ENCODE results near the gene VSIG10L2. TPM values are rescaled to one million over a fixed set of nuclear protein-coding genes. Genes with fewer than 3 reads are reported as not detected.
A peak's percentile ranks its signal among the peaks of the same experiment; 100 is the strongest.

Gene VSIG10L2
- total RNA-seq, 2 experiments from 2014 or later, result not detected

DNA sequence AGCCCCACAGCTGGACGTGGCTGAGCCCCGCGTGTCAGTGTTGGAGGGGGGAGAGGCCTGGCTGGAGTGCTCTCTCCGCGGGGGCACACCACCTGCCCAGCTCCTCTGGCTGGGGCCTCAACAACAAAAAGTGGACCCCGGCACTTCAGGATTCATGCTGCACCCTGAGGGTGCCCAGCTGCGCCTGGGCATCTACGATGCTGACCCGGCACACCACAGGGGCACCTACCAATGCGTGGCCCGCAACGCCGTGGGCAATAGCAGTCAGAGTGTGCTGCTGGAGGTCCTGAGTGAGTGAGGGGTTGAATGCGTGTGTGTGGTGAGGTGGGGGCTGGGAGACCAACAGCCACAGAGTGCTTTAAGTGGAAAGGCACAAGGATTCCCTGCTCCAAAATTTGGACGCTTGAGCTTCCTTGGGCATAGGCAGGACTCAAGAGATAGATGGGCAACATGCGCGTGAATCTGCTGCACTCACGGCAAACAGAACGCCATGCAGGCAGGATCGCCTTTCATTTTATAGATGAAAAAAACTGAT lies 7.6 kb downstream of the VSIG10L2 start:
- POLR2A ChIA-PET, result no interaction called here
- H3K9me3 Mint-ChIP-seq, result no peaks in the 10 kb centered on the region
- DNase-seq, result no peak
- CTCF ChIA-PET, result interaction anchor here (1.1 kb wide), 1 partner anchor 30 kb away, joined by 3 read pairs; no protein-coding TSS in a partner anchor
- H3K4me3 Mint-ChIP-seq, result no peak overlapping the region
- no peak overlapping the region for H3K27ac Mint-ChIP-seq
- H3K36me3 Mint-ChIP-seq (ENCODE audit: low read depth), result no peaks in the 10 kb centered on the region
- peaks cover 5% of the 10 kb centered on the region for H3K4me1 Mint-ChIP-seq
- no peaks in the 10 kb centered on the region for H3K27me3 Mint-ChIP-seq

DNA sequence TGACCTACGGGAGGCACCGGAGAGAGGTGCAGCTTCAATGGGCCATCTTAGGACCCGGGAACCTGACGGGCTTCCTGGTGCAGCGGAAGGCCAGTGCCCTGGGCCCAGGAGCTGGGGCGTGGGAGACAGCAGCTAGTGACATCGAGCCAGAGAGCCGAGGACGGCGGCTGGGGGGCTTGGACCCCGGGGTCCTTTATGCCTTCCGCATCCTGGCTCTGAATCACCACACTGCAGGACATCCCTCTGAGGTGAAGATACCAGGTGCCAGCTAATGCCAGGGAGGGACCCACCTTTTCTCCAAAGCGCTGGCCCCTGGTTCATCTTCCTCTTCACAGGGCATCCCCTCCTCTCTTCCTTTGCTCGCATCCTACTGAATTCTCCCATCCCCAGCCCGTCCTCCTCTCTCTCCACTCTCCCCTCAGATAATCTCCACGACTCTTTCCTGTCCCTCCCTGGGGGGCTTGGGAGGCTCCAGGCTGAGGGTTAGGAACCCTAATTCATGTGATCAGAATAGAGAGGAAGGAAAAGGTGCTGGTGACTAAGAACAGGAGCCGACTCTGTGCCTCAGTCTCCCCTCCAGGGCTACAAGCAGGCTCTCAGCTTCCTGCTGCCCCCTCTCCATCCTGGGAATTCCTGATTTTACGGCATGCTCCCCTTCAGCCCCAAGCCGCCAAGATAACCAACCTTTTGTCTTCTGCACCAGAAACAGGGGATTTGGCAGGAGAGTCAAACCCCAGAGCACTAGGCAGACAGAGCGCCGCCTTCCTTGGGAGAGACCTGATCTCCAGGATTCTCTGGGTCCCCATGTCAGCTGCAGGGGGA lies 8.5 kb downstream of the VSIG10L2 start:
- H3K4me3 Mint-ChIP-seq, result no peak overlapping the region
- no peak for DNase-seq
- POLR2A ChIA-PET, result no interaction called here
- H3K27me3 Mint-ChIP-seq, result no peaks in the 10 kb centered on the region
- no peaks in the 10 kb centered on the region for H3K36me3 Mint-ChIP-seq (ENCODE audit: low read depth)
- no peaks in the 10 kb centered on the region for H3K9me3 Mint-ChIP-seq
- no peak overlapping the region for H3K27ac Mint-ChIP-seq
- CTCF ChIA-PET, result interaction anchor here (1.1 kb wide), 1 partner anchor 31 kb away, joined by 3 read pairs; no protein-coding TSS in a partner anchor
- H3K4me1 Mint-ChIP-seq, result peaks cover 5% of the 10 kb centered on the region

DNA sequence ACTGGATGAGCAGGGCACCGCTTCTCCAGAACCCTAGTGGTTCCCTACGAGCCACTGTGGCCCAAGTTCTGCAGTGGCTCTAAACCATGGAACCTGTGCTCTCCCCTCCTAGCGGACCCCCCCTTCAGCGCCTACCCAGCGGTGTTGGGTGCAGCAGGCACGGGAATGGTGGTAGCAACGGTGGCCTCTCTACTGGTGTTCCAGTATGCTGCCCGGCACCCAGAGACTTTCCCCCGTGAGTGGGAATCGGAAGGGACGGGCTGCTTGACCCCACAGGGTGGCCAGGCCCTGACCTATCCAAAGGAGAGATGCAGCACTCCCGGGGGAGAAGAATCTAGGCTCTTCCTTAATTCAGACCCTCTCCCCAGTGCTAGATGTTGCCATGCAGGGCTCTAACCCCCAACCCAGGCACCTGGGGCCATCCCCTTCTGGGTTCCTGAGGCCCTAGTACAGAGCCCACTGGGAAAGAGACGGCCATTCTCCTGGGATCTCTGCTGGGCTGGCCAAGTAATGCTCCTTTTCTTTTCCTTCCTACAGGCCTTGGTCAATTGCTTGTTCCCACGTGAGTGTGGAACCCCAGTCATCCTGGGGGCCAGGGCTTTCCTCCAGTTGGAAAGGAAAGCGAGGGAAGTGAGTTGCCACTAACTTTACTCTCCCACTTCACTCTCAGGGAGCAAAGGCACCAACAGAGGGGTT lies 9.2 kb downstream of the VSIG10L2 start:
- no peak for DNase-seq
- no peak overlapping the region for H3K4me3 Mint-ChIP-seq
- no peaks in the 10 kb centered on the region for H3K27me3 Mint-ChIP-seq
- H3K9me3 Mint-ChIP-seq, result no peaks in the 10 kb centered on the region
- POLR2A ChIA-PET, result no interaction called here
- H3K4me1 Mint-ChIP-seq, result peaks cover 5% of the 10 kb centered on the region
- CTCF ChIA-PET, result no interaction called here
- H3K27ac Mint-ChIP-seq, result no peak overlapping the region
- no peaks in the 10 kb centered on the region for H3K36me3 Mint-ChIP-seq (ENCODE audit: low read depth)

DNA sequence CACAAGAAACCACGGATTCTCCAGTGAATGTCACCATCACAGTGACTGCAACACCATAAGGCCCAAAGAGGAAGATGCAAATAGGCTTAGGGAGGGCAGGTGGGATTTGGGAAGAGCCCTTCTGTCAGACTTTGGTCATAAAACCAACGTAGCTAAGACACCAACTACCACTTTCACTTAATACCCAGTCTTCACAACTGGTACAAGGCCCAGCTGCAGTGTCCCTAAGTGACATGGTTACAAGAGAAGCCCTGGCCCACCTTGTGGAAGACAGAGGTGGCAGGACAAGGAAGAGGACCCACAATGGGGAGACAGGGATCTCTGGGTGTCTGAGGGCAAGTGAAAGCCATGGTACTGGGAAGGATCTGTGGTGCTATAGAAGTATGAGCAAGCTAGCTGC lies 10.0 kb downstream of the VSIG10L2 start:
- CTCF ChIA-PET, result no interaction called here
- no peaks in the 10 kb centered on the region for H3K9me3 Mint-ChIP-seq

DNA sequence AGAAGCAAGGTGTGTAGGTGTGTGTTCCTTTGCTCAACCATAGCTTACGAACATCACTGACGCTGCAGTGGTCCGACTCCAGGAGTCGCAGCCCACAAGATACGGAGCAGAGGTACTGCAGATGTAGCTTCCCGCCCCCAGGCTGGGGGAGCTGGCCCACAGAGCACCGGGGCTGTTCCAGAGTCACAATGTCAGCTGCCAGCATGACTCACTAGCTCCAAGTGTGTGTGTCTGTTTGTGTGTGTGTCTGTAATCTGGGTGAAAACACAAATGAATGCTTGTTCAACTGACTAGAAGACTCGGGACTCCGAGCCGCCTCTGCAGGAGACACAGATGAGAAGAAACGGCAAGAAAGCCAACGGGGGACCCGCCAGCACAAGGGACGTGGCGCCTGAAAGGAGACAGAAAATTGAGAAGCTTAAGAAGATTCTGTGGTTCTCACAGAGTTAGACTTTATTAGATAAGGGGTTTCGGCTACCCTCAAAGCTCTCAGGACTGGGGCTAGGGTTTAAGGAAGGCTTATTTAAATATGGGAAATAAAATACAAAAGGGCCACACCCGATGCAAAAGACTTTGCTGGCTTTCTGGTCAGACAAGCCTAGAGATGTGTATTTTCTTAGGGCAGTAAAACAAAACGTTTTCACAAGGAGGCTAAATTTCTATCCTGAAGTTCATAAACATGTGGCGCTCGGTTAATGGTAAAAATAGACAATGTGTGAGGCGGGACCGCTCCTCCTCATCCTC lies 10.7 kb downstream of the VSIG10L2 start:
- Mint-ChIP-seq H3K27me3 (no peaks in the 10 kb centered on the region), H3K4me3 (no peak overlapping the region), H3K36me3 (ENCODE audit: low read depth) (no peaks in the 10 kb centered on the region), H3K27ac (no peak overlapping the region), H3K9me3 (no peaks in the 10 kb centered on the region), H3K4me1 (peaks cover 5% of the 10 kb centered on the region)
- ChIA-PET CTCF (interaction anchor here (0.6 kb wide), 1 partner anchor 30 kb away, joined by 3 read pairs; no protein-coding TSS in a partner anchor), POLR2A (no interaction called here)
- DNase-seq, result no peak

More for the DNA sequence above, 10.0 kb downstream of the VSIG10L2 start:
- no peak for DNase-seq
- Mint-ChIP-seq H3K4me1 (peaks cover 5% of the 10 kb centered on the region), H3K27ac (no peak overlapping the region), H3K4me3 (no peak overlapping the region), H3K27me3 (no peaks in the 10 kb centered on the region), H3K36me3 (ENCODE audit: low read depth) (no peaks in the 10 kb centered on the region)
- POLR2A ChIA-PET, result no interaction called here

DNA sequence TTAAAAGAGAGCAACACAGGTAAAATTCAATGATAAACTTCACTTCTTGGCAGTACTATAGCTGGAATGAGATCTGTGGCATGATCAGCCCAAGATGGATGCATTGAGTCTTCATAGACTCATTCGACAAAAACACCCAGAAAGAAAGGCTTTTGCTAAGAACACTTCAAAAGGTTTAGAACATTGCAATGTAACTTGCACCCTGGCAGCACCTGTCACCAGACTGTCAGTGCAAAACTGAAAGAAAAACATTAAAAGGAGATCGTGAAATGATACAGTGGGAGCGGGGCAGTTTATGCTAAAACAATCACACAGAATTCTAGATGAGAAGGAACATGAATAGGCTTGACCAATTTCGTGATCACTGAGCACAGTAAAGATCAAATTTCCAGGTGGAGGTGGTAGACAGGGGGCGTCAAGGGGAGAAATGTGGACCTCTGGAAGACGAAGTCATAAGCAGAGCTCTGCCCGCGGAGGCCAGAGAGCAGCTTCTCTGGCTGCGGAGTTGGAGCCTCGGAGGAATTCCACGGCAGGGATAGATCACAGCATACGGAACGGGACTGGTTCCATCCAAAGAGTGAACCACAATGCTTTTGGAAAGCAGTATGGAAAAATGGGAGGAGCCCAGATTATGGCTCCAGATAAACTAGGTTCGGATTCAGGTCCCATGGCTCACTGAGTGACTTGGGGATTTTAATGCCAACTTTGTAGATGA lies 11.9 kb downstream of the VSIG10L2 start:
- Mint-ChIP-seq H3K27me3 (no peaks in the 10 kb centered on the region), H3K36me3 (ENCODE audit: low read depth) (no peaks in the 10 kb centered on the region), H3K4me1 (peaks cover 5% of the 10 kb centered on the region), H3K9me3 (peaks cover 6% of the 10 kb centered on the region), H3K4me3 (peak overlapping the region; percentile 30), H3K27ac (no peak overlapping the region)
- ChIA-PET CTCF (no interaction called here), POLR2A (no interaction called here)
- DNase-seq, result no peak

DNA sequence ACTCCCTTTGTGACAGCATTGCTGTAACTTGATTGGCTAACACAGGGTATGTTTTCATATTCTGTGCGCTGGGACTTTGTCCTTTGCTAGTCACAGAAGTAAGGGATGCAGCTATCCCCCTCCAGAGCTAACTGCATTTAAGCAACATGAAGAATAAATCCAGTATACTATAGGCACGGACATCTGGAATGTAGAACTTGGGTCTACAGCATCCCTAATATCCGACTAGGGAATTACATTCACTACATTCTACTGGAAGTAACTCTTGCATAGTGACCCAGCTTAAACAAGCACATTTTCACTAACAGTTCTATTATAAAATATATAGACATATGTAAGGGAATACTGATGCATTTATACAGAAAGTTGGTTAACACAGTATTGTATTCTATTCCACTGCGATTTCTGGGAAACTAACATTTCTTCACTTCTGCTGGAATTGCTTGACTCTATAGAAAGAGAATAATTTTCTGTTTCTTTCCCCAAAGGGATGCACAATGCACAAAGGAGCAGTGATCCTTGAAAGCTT lies 13.1 kb downstream of the VSIG10L2 start:
- no peaks in the 10 kb centered on the region for H3K36me3 Mint-ChIP-seq (ENCODE audit: low read depth)
- peaks cover 16% of the 10 kb centered on the region for H3K9me3 Mint-ChIP-seq
- ChIA-PET POLR2A (no interaction called here), CTCF (no interaction called here)
- no peaks in the 10 kb centered on the region for H3K27me3 Mint-ChIP-seq
- H3K4me1 Mint-ChIP-seq, result peaks cover 5% of the 10 kb centered on the region
- no peak overlapping the region for H3K4me3 Mint-ChIP-seq
- DNase-seq, result no peak
- H3K27ac Mint-ChIP-seq, result no peak overlapping the region

DNA sequence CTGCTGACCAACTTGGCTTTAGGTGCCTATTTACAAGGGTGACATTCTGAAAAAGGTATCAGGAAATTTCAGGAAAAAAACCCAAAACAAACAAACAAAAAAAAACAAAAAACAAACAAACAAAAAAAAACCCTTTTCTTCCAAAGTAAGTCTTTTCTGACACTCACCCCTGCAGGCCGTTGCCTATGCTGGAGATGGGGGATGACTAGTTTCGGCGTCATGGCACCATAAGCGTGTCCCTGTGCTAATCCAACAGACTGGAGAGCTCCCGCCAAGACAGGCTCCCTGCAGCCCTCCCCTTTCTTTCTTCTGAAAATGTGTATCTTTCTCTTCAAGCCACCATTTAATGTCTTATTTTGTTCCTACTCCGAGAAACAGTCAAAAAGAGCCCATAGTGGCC lies 13.7 kb downstream of the VSIG10L2 start:
- ChIA-PET CTCF (no interaction called here), POLR2A (no interaction called here)
- H3K27ac Mint-ChIP-seq, result no peak overlapping the region
- no peak overlapping the region for H3K4me3 Mint-ChIP-seq
- peaks cover 16% of the 10 kb centered on the region for H3K9me3 Mint-ChIP-seq
- peaks cover 5% of the 10 kb centered on the region for H3K4me1 Mint-ChIP-seq
- DNase-seq, result no peak
- no peaks in the 10 kb centered on the region for H3K27me3 Mint-ChIP-seq
- H3K36me3 Mint-ChIP-seq (ENCODE audit: low read depth), result no peaks in the 10 kb centered on the region

DNA sequence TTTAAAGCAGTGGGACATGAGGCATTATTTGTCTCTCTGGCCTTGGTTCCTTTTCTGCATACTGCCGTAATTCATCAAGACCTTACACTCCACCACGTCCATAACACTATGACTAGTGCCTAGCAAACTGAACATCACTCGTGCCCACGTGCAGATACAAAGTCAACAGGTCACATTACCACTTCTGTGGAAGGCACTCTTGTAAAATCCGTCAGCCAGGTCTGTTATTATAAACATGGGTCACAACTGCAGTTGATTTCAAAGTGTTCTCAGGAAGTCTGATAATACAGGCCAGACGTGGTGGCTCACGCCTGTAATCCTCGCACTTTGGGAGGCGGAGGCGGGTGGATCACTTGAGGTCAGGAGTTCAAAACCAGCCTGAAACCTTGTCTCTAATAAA lies 14.1 kb downstream of the VSIG10L2 start:
- ChIA-PET POLR2A (no interaction called here), CTCF (no interaction called here)
- Mint-ChIP-seq H3K36me3 (ENCODE audit: low read depth) (no peaks in the 10 kb centered on the region), H3K27me3 (no peaks in the 10 kb centered on the region), H3K27ac (no peak overlapping the region), H3K4me1 (peaks cover 5% of the 10 kb centered on the region), H3K9me3 (peaks cover 16% of the 10 kb centered on the region), H3K4me3 (no peak overlapping the region)
- DNase-seq, result no peak

DNA sequence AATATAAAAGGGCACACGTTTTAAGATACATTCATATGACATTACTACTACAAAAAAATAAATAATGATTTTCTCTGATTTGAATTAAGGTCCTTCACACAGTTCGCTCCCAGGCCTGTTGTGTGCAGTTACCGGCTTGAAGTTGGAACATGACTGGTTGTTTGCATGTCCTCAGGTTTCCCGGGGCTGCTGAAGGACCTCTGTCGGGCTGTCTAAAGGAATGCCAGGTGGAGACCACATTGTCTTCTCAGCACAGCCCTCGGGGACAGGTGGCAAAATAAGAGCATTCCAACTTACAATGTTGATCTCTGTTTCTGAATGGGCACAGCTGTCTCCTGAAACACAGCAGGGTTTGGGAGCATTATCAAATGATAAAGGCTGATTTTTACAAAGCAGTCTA lies 14.9 kb downstream of the VSIG10L2 start:
- ChIA-PET CTCF (no interaction called here), POLR2A (no interaction called here)
- Mint-ChIP-seq H3K9me3 (peaks cover 16% of the 10 kb centered on the region), H3K27ac (no peak overlapping the region), H3K4me1 (peaks cover 5% of the 10 kb centered on the region), H3K27me3 (no peaks in the 10 kb centered on the region), H3K4me3 (no peak overlapping the region), H3K36me3 (ENCODE audit: low read depth) (no peaks in the 10 kb centered on the region)
- DNase-seq, result no peak

DNA sequence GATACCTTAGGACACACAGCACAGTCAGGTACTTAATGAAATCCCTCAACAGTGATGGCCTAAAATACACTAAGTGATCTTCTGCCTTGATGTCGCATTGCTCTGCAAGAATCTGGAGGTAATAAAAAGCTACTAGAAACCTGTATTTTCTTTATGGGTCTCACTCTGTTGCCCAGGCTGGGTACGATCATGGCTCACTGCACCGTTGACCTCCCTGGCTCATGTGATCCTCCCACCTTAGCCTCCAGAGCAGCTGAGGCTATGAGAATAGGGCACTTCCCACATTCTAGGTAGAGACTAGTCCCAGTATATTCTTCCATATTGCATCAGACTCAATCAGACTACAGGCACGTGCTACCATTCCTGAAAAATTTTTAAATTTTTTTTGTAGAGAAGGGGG lies 21.7 kb downstream of the VSIG10L2 start:
- Mint-ChIP-seq H3K36me3 (ENCODE audit: low read depth) (no peaks in the 10 kb centered on the region), H3K27ac (no peak overlapping the region), H3K27me3 (peaks cover 2% of the 10 kb centered on the region), H3K4me1 (no peaks in the 10 kb centered on the region), H3K9me3 (peaks cover 13% of the 10 kb centered on the region), H3K4me3 (no peak overlapping the region)
- no peak for DNase-seq
- ChIA-PET CTCF (no interaction called here), POLR2A (no interaction called here)

DNA sequence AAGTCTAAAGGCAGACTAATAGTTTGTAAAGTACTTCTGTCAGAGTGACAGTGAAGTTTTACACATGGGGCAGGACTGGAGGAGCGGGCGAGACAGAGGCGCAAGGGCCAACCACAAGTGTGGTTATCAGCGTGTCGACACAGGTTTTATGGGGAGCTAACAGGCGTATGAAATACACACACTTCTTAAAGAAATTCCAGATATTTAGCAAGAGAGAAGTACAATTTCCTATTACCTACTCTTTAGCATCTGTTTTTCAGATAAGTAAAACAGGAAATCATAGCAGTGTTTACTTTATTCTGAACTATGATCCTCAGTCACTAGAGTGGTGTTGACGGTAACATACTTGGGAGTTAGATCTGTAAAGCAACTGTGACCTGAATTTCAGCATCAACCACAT lies 22.5 kb downstream of the VSIG10L2 start:
- no peak overlapping the region for H3K4me3 Mint-ChIP-seq
- peaks cover 5% of the 10 kb centered on the region for H3K9me3 Mint-ChIP-seq
- H3K4me1 Mint-ChIP-seq, result no peaks in the 10 kb centered on the region
- no peak overlapping the region for H3K27ac Mint-ChIP-seq
- peaks cover 2% of the 10 kb centered on the region for H3K27me3 Mint-ChIP-seq
- no peak for DNase-seq
- ChIA-PET POLR2A (no interaction called here), CTCF (interaction anchor here (0.6 to 1.2 kb wide), 2 partner anchors 13 to 18 kb away, joined by 3 read pairs; no protein-coding TSS in a partner anchor)
- H3K36me3 Mint-ChIP-seq (ENCODE audit: low read depth), result no peaks in the 10 kb centered on the region

Measured in activated CD4-positive, alpha-beta T cell treated with anti-CD3 and anti-CD28 coated beads, Interleukin-2, amount 10 ng/mL, durations not matched to agents 7 days and 5 days (primary cell).